Glomerular endothelial cell (primary cell): ENCODE measurements around the gene SCAF8. TPM values are rescaled to one million over a fixed set of nuclear protein-coding genes. Genes with fewer than 3 reads are reported as not detected.

Experiments
- DNase-seq: peaks from one replicate; pipeline ENCODE4 v3.0.0-alpha.2; 2011; ENCODE audit warnings: low read depth, low spot score; ENCODE audit errors: extremely low read depth
- total RNA-seq: library from RNA; depleted of rRNA; stranded (reverse); fragments of >200 nt; gene quantifications from 2 replicates; pipeline ENCODE4 v1.2.3, GENCODE V29; 2015

The SCAF8 gene
- total RNA-seq, 1 donor from 2014 or later: 32.6 TPM

DNA sequence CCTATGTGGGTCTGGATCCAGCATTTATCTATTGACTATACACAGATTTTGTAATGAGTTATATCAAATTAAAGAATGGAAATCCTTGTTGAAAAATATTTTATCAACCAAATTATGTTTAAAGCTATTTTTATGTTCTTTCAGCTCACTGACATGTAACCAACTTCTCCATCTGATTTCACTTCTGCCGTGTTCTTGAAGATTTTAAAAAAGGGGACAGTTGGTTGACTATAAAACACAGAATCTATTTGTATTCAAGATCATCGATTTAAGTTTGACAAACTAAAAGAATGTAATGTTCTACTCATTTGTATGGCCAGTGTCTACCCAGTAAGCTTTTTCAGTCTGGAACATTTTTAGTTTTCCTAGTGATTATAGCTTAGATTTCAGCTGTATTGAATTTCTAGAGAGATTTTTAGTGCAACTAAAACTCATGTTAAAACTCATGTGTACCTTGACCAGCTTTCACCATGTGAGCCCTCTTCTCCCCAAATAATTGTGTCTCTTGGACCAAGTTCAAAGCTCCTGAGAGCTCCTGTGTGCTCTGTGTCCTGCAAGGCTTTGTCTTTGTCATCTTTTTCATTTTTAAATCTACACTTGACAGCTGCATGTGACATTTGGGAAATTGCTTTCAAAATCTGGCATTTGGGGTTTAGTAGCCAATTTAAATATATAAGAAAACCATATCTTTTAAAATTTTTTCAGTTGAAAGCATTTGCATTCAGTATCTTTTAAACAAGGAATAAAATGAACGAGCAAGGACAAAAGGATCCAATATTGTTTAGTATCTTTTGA, 143.5 kb downstream of the SCAF8 start:
- no peak for DNase-seq

DNA sequence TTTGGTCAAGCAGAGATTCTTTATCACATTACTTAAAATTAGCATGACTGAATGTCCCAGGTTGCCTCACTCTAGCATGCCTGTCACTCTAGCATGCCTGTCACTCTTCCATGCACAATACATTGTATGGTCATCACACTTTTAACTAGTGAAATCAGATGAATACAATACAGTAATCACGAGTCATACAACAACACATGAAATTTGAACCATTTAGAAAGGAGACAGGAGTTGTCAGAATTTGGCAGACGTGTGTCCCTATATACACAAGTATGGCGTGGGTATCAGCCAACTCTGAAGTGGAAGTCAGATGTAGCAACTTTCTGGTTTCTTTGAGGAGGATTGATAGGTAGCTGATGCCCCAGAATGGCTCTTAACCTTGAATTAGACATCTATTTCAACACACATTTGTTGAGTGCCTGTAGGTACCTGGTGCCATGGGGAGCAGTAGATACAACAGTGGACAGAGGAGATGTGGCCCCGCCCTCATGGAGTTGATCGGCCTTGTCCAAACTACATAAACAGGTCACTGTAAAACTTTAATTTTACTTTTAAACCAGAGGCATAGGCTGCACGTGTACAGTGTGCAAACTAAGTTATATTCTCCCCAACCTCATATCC, 145.8 kb downstream of the SCAF8 start:
- no peak for DNase-seq

DNA sequence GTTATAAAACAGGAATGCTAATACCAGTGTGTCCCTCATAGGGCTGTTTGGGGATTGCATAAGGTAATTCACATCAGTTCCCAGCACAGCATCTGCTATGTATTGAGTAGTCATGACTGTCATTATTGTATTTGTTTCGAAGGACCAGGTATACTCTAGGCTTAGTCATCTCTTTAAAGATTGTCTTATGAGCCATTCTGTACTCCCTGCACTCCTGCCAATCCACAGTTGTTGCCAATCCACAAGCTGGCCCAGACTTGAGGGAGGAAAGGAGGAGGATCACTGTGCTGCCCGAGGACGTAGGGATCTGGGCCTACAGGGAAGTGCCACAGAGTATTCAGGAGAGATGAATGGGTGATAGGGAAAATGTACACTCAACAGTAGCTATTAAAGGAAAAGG, 148.9 kb downstream of the SCAF8 start:
- no peak for DNase-seq

Other genes with a start within 250 kb of the SCAF8 start
- 13.3 and 21.1 TPM in 2 replicates for gene CNKSR3, start 222.7 kb upstream of the SCAF8 start, total RNA-seq